Esophagus muscularis mucosa (tissue), 4 donors: ENCODE measurements around the gene PLA2R1.

Experiments
- CTCF ChIP-seq, 3 experiments: fragments of 200-600 bp in 2 of 3; fragments of 450-650 bp in 1 of 3; sonication (generic) in 2 of 3; IDR thresholded peaks; one replicate each; pipeline ENCODE4 v1.5.1; 2017 to 2019; ENCODE audit warnings: antibody characterized with exemption in 3 of 3, mild to moderate bottlenecking in 2 of 3, moderate library complexity in 1 of 3
- EP300 ChIP-seq: sonication (generic); formaldehyde crosslinking; IDR thresholded peaks from one replicate; pipeline ENCODE4 v1.6.1; 2017; ENCODE audit warnings: antibody characterized with exemption
- POLR2A ChIP-seq: fragments of 450-650 bp; IDR thresholded peaks from one replicate; pipeline ENCODE4 v1.6.1; 2017; ENCODE audit warnings: antibody characterized with exemption, moderate library complexity, mild to moderate bottlenecking, low read depth

GRCh38 chr2:159891917-159892730 is 170.3 kb downstream of the PLA2R1 start:
- TF ChIP-seq CTCF (IDR thresholded peaks at IDR 0.05) (no peak), POLR2A (no peak), EP300 (no peak)
